K562 (cell line): ENCODE measurements around the gene CPNE9. TPM values are rescaled to one million over a fixed set of nuclear protein-coding genes. Genes with fewer than 3 reads are reported as not detected.

Source experiments
- ARID1B ChIP-seq: fragments of 450-650 bp; IDR thresholded peaks from 2 replicates; pipeline ENCODE4 v1.6.1; 2016; ENCODE audit warnings: antibody characterized with exemption, mild to moderate bottlenecking, inconsistent platforms
- CHAMP1 ChIP-seq: fragments of 450-650 bp; IDR thresholded peaks from 2 replicates; pipeline ENCODE4 v1.6.1; 2016; ENCODE audit warnings: mild to moderate bottlenecking
- FOSL1 ChIP-seq: fragments of 200-800 bp; sonication (Bioruptor generic); conservative IDR thresholded peaks from 2 replicates; pipeline ENCODE4 v1.6.1; 2016; ENCODE audit warnings: missing genetic modification characterization, missing compliant biosample characterization
- HMG20A ChIP-seq: fragments of 450-650 bp; formaldehyde crosslinking; conservative IDR thresholded peaks from 2 replicates; pipeline ENCODE4 v1.4.0; 2020; ENCODE audit warnings: mild to moderate bottlenecking, mixed read lengths
- LARP7 ChIP-seq: fragments of 450-650 bp; IDR thresholded peaks from 2 replicates; pipeline ENCODE4 v1.6.1; 2016
- MAFK ChIP-seq: IDR thresholded peaks from 2 replicates; pipeline ENCODE4 v1.6.1; 2011; ENCODE audit warnings: low read length, improper control_type of control experiment
- MEIS2 ChIP-seq: fragments of 450-650 bp; IDR thresholded peaks from 2 replicates; pipeline ENCODE4 v1.6.1; 2014; ENCODE audit warnings: mild to moderate bottlenecking; ENCODE audit not compliant: partially characterized antibody
- UBTF ChIP-seq, 2 experiments: IDR thresholded peaks; 2 replicates each; pipeline ENCODE4 v1.6.1; 2012; ENCODE audit warnings: improper control_type of control experiment in 2 of 2, low read depth in 2 of 2, low read length in 2 of 2, borderline replicate concordance in 1 of 2
- ZBTB1 ChIP-seq: sonication (generic); formaldehyde crosslinking; IDR thresholded peaks from 2 replicates; pipeline ENCODE4 v1.8.1; 2023; ENCODE audit warnings: missing genetic modification reagents, low read depth, mild to moderate bottlenecking, borderline replicate concordance
- ZNF583 ChIP-seq: fragments of 250-450 bp; sonication (Bioruptor Pico); IDR thresholded peaks from 2 replicates; pipeline ENCODE4 v1.4.0; 2020
- polyA plus RNA-seq, 8 experiments: library from polyadenylated mRNA; depleted of rRNA in 4 of 8; stranded (reverse) in 5 of 8; unstranded in 3 of 8; fragments of >200 nt; fragmentation: Nextera tagmentation in 2 of 8; fragmentation: Illumina TruSeq in 1 of 8; extraction: Ambion mirVana in 2 of 8; extraction: Trizol in 1 of 8; gene quantifications; 2 replicates each; pipeline versions ENCODE4 v1.2.1 to v1.2.3, GENCODE V29; 2011 to 2014; ENCODE audit warnings: inconsistent platforms in 1 of 8, missing spikeins in 1 of 8
- total RNA-seq, 7 experiments: library from RNA; depleted of rRNA in 6 of 7; stranded (reverse); fragments of >200 nt in 6 of 7; fragmentation: Illumina TruSeq in 2 of 7; extraction: Trizol in 2 of 7; gene quantifications; 2 replicates each; pipeline versions ENCODE4 v1.2.1 to v1.2.3, GENCODE V29; 2011 to 2021; ENCODE audit warnings: low replicate concordance in 1 of 7

The CPNE9 gene
- total and polyA plus RNA-seq, 9 of the 15 experiments (the other 6 are each of a cell fraction or from before 2014, with no cell fraction given): 0.22 to 0.56 (median 0.29) TPM; not detected in 3

- TF ChIP-seq ZBTB1 (no peak), ARID1B (peak; percentile 49; the same call in 1 of the 2 replicates), ZNF583 (CRISPR knock-in tag) (peak; percentile 89), MAFK (peak; percentile 47; the same call in 1 of the 2 replicates), FOSL1 (tag) (peak; percentile 63), MEIS2 (peak; percentile 80), HMG20A (no peak), UBTF (IDR thresholded peaks at IDR 0.05; ENCODE audit: borderline replicate concordance in 1 of 2, low read depth in 2 of 2, low read length in 2 of 2) (no peak), LARP7 (no peak), CHAMP1 (no peak)
Measured at GRCh38 chr3:9727743-9728142, 24.1 kb downstream of the CPNE9 start (continued).
